GM19023 (cell line): ENCODE measurements around the gene ABAT.

ENCODE experiments used
- ATAC-seq: cut with Tn5 transposase; IDR thresholded peaks from one replicate; pipeline ENCODE4 v1.9.1; 2021; ENCODE audit warnings: mild to moderate bottlenecking, moderate library complexity; ENCODE audit not compliant: unreplicated experiment

ABAT gene

DNA sequence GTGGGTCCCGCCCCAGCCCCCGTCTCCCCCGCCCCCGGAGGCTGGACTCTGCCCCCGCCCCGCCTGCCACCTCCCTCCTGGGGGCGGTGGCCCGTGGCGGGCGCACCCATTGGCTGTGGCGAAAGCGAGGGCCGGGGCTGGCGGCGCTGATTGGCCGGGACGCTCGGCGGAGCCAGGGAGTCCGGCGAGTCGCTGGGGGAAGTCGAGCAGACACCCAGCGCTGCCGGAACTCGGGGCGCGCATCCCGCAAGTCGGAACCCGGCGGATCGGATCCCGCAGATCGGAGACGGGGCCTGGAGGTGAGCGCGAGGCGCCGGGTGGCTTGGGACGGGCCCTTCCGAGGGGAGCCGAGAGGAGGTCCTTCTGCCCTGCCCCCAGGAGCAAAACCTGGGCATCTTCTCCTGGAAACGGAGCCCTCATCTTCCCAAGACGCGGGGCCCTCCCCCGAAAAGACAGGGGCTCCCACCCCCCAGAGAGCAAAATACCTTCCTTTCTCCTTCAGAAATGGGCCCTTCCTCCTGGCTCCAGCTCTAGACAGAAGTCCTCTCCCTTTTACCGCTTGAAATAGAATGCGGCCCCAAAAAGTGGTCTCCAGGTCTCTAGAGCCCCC, at the start of gene ABAT:
TSS of gene ABAT (plus strand) at position 205 of the 610 bp plus-strand sequence. CDS start 61,123 bp downstream, outside the sequence.
- ATAC-seq, result peak; percentile 100

DNA sequence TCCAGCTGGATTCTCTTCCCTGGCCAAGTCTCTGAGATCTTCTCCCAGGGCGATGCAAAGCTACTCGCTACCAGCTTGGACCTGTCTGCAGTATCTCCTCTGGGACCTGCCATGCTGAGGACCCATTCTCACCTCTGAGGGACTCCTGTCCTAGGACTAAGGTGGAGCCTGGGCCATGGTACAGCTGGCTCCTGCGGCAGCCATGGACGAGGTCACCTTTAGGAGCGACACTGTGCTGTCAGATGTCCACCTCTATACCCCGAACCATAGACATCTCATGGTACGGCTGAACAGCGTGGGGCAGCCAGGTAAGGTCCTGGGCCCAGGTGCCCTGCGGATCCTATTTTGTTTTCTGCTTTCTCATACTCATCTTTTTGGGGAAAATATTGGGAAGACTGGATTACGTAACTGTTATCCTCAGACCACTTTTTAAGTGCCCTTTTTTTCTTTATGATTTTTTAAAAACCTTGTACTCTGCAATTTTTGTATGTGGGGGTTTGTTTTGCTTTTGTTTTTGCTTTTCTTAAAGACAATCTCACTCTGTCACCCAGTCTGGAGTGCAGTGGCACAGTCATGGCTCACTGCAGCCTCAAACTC, 48.8 kb upstream of the ABAT start:
- ATAC-seq, result no peak

DNA sequence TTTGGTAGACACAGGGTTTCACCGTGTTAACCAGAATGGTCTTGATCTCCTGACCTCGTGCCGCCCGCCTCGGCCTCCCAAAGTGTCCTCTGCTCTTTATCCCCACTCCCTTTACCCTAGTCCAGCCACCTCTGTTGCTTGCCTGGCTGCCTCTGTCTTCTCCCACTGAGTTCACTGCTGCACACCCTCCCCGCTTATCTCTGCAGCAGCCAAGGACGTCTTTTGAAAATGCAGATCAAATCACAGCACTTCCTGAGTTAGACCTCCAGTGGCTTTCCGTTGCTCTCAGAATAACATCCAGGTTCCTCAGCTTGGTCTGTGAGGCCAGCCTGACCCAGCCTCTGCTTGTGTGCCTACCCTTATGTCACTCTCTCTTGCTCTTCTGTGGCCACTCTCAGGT, 47.5 kb upstream of the ABAT start:
- no peak for ATAC-seq

DNA sequence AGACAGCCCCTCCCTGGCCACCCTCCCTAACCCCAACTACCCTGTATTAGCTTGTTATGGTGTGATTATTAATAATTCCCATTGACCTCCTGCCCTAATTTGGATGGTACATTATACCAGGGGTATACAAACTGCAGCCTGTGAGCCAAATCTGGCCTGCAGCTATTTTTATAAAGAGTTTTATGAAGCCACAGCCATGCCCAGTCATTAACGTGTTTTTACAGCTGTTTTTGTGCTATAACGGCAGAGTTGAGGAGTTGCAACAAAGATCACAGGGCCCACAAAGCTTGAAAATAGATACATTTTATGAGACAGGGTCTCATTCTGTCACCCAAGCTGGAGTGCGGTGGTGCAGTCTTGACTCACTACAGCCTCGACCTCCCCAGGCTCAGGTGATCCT, 47.0 kb upstream of the ABAT start:
- no peak for ATAC-seq

DNA sequence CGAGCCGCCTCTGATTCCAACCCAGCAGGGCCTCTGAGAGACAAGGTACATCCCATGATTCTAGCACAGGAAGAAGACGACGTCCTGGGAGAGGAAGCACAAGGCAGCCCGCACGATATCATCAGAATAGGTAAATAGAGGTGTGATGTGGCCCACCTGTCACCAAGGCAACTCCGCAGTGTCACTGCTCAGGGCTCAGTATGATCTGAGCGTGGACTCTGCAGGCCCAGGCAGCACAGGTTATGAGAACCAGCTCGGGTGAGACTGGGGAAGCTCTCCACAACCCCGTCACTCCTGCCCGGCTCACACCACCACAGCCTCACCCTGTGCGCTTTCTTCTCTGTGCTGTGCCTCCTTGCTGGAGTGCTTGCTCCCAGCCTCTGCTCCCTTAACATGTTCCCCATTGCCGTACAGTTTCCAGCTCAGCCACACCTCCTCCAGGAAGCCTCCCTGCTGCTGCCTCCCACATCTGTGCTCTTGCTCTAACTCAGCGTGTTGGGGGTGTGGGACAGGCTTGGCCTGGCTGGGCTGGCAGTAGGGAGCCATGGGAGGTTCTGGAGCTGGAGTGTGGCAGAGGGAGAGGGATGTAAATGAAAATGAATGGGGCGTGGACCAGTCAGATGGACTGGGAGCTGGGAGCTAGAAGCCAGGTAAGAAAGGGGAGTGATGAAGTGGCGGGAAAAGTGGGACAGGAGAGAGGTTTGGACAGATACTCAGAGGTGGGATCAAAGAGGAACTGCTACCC, 45.3 kb upstream of the ABAT start:
- ATAC-seq, result no peak

DNA sequence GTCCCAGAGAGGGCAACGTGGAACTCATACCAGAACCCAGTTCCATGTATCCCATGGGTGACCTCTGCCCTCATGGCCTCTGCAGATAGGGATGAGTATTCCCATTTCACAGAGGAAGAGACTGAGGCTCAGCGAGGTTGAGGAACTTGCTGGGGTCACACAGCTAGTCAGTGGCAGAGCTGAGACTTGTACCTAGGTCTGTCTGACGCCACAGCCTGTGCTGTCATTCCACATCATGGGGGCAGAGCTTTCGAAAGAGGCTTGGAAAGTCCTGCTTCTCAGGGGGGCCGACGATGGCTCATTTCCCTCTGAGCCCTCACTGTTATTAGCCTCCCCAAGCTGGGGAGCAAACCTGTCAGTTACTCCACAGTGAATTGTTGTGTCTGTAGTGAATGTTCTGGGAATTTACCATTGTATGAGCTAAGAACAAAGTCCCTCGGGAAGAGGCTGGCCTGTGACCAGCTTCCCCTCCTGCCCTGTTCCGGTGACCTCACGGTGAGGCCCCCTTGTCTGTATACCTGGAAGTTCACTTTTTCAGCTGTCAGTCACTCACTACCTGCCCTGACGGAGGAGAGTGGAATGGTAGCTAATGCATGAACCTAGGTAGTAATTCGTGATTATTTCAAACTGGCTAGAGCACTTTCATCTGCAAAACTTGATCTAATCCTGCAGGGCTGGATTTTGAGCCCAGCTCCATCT, 44.0 kb upstream of the ABAT start:
- no peak for ATAC-seq

DNA sequence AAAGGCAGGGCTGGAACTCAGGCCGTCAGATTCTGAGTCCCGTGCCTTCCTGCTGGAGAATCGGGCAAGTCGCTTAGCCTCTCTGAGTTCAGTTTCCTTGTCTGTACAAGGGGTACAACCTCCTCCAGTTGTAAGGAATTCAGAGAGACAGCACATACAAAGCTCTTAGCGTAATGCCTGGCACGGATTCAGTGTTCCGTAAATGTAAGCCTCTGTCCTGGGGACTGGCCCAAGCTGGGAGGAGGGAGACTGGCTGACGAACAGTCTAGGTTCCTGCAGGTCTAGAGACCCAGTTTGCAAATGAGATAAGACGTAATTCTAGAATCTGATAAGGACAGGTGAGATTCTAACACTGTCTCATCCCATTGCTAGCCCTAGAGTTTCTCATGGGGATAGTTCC, 43.0 kb upstream of the ABAT start:
- no peak for ATAC-seq

DNA sequence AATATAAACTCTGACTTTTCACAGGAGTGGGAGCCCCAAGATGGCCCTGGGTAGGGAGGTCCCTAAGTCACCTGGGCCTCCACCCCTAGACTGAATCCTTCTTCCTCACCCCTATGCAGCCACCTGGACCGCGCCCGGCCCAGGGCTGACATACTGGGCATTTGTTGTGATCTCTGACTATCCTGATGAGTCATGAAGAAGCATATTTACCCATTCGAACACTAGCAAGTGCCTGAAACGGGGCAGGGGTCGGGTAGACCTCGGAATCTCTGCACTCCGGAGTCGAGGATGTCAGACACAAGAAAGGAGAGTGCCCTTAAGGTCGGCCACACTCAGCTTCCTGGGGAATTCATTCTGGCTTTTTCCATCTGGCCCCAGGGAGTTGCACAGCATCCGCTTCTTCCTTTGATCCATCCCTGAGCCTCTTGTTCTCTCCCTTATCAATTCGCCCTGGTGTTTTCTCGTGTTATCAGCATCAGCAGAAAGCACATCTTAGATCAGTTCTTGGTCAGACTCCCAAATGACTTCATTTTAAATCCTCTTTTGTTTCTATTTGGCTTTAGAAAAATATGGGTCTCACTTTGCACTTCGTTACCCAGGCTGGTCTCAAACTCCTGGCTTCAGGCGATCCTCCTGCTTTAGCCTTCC, 42.5 kb upstream of the ABAT start:
- ATAC-seq, result no peak

DNA sequence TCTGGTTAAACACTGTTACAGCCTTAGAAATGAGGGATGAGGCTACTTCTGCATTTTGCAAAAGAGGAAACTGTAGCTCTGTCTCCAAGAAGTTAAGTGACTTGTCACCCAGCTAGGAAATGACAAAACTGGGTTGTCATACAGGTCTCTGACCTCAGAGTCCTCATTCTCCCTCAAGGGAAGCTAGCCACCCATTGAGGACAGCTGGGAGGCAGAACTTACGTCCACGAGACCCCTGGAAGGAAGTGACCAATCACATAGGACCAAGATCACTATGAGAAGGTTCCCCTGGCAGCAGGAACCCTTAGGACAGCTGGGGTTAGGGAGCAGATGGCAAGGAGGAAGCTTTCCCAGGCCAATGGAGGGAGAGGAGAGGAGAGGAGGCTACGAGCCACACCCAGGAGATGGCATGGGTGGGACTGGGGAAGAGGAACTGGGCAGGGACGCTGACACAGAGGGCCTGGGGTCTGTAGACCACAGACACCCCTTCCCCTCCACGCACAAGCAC, 41.7 kb upstream of the ABAT start:
- ATAC-seq, result no peak

DNA sequence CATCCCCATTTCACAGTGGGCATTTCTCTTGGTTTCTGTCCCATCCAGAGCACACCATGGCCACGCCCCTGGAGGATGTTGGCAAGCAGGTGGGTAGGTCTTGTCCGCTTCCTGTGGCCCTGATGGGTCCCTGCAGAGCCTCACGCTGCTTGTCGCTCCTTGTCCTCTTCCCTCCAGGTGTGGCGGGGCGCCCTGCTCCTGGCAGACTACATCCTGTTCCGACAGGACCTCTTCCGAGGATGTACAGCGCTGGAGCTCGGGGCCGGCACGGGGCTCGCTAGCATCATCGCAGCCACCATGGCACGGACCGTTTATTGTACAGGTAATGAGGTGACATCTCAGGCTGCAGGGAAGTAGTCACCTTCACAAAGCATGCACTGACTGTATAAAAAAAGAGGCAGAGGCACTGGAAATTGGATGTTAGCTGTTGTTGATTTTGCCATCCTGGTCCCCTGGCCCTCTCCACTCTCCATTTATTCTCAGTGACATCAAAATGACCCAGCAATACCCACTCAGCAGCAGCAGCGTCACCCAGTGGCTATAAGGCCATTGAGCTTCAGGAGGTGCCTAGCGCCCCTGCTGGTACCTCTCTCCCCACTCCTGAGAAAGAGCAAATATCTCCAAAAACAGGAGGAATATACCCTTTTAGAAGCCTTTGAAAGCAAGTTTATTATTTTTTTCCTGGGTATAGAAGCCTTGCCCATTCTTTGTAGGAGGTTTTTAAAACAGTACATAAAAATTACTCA, 39.3 kb upstream of the ABAT start:
- ATAC-seq, result no peak

DNA sequence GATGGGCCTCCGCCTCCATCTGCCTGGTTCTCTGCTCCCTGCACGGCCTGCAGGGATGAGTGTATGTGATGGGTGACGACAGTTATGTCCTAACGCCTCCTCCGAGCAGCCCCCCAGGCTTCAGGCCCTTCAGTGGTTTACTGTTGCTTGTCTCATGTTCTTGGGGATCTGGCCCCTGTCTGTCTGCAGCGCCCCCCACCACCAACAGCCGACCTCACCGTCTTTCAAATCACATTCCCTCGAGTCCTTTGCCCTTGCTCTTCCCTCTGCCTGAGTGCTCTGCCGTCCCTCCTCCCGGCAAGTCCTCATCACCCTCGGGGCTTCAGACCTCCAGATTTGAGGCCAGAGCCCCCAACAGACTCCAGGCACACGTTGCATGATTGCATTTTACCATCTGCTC, 34.7 kb upstream of the ABAT start:
- no peak for ATAC-seq

DNA sequence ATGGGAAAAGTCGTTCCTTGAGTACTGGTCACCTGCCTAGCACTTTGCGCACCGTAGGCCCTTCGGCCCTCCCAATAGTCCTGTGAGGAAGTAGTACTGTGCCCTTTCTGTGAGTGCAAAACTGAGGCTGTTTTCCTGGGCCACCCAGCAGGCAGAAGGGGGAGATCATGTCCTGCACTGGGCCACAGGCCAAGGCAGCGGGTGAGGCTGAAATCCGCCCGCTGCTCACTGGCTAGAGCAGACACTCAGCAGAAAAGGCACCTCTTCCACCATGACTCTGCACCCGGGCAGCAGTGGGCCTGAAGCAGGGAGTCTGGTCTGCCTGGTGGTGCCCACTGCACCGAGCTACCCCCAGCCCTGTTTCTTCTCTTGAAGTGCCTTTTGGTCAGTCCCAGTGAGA, 32.7 kb upstream of the ABAT start:
- no peak for ATAC-seq

DNA sequence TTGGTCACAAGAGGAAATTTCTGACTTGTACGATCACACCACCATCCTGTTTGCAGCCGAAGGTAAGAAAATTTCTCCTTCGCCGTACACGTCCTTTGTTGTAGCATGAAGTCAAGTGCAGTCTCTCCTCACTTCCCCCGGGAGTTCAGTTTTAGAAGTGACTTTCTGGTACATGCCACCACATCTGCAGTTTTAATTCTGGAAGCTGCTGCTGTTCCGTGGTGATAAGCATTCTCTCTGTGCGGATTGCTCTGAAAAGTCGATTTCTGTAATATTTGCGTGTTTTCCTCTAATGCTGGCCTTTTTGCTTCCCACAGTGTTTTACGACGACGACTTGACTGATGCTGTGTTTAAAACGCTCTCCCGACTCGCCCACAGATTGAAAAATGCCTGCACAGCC, 32.3 kb upstream of the ABAT start:
- ATAC-seq, result no peak

DNA sequence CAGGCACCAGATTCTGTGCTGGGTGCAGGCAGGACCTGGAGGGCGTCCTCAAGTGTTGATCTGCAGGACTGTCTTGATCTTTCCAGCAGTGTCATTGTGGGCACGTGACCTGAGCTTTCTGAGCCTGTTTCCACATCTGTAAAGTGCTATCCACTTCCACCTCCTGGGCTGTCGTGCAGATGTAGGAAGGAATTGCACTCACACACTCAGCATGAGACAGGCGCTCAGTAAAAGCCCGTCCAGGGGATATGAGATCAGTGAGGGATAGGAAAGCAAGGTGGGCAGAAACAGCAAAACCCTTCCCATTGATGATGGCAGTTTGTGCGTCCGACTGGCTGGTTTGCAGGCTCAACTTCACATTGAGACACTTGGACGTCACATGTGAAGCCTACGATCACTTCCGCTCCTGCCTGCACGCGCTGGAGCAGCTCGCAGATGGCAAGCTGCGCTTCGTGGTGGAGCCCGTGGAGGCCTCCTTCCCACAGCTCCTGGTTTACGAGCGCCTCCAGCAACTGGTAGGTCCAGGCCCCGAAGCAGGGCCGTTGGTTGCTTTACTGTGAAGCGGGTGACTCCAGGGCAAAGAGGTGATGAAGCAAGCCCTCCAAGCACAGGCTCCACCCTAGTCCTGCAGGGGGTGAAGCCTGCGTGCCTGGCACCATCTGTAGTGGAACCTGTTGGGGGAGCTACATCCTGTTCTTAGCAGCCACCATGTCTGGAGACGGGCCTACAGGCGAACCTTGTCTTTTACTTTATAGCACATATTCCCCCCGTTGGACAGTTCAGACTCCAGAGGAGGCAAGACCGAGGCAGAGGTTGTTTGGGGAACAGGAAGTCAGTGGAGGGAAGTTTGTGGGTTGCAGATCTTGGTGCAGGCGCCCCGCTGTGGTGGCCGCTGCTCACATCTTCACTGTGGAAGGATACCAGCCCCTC, 29.9 kb upstream of the ABAT start:
- no peak for ATAC-seq

DNA sequence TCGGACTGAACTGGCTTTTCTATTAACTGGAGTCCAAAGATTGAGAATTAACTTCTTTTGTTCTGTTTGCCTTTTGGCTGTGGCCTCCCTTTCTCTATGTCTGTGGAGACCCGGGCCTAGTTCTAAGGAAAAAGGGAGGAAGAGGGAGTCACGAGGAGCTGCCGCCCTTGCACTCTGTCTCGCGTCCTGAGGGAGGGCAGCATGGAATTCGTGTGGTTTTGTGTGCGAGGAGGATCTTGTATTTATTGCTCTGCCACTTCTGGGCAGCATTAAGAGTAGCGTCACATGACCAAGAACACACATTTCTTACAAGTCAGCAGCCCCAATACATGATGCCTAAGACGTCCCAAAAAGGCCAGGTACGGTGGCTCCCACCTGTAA, 29.3 kb upstream of the ABAT start:
- ATAC-seq, result no peak

DNA sequence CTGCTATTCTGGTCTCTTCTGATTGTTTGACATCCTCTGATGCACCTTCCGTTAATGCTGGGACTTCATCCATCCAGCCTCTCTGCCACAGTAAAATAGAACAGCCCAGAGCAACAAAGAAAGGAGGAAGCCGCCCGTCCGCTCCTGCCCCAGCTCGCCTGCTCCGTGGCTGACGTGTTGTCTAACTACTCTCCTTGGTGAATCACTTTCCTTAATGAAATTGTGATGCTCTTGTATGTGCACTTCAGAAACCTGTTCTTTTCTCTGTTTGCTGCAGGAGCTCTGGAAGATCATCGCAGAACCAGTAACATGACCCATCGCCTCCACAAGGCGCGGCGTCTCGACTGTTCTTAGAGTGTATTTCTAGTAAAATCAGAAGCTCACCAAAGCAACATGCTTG, 28.6 kb upstream of the ABAT start:
- no peak for ATAC-seq

DNA sequence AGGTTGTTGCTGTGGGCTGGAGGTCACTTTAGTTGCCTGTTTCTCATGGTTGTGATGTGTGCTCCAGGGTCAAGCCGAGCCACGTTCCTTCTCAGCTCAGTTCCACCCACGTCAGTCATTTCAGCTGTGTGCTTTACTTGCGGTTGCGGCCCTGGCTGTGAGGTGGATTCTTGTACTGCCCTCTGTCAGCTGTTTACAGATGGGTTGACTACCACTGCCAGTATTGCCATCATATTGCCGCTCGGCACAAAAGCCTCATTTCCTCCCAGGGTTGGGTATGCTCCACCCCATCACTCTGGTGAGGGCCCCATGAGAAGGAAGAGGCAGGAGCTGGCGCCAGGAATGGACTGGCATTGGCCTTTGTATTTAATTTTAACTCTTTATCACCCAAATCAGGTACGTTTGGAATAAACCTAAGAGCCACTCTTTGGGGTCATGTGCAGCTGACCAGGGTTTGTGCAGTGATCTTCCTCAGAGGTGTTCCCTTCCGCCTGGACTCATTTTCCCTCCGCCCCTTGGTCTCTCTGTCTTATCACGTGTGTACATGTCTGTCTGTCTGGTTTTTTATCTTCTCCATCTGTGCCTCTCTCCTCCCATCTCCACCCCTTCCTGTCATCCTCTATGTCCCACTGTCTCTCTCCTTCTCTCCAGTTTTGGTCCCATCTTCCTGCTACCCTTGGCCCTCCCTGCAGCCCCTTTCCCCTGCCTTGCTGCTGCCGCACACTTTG, 27.9 kb upstream of the ABAT start:
- no peak for ATAC-seq

DNA sequence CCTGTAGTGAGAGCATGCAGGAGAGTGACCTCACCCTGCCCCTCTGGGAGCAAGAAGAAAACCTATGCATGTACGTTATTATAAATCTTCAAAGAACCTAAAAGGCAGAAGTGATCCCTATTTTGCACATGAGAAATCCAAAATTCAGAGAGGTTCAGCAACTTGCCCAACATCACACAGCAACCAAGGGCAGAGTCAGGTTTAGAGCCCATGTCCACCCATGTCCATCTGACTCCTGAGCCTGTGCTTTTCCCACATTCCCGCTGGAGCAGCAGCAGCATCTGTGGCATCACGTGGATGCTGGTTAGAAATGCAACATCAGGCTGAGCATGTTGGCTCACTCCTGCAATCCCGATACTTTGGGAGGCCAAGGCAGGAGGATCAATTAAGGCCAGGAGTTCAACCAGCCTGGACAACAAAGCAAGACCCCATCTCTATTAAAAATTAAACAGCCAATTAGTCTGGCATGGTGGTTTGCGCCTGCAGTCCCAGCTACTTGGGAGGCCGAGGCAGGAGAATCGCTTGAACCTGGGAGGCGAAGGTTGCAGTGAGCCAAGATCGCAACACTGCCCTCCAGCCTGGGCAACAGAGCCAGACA, 26.6 kb upstream of the ABAT start:
- ATAC-seq, result no peak
